LHCN-M2 (cell line): Measurements from ENCODE around the gene SIL1. TPM values are rescaled to one million over a fixed set of nuclear protein-coding genes. Genes with fewer than 3 reads are reported as not detected.

Experiments used
- DNase-seq: peaks from one replicate; pipeline ENCODE4 v3.0.0-alpha.2; 2012; ENCODE audit warnings: low read depth
- total RNA-seq: library from RNA; depleted of rRNA; stranded (reverse); fragments of >200 nt; gene quantifications from 2 replicates; pipeline ENCODE4 v1.2.3, GENCODE V29; 2014

SIL1 gene
- total RNA-seq, 1 experiment from 2014 or later, result 41.4 TPM

DNA sequence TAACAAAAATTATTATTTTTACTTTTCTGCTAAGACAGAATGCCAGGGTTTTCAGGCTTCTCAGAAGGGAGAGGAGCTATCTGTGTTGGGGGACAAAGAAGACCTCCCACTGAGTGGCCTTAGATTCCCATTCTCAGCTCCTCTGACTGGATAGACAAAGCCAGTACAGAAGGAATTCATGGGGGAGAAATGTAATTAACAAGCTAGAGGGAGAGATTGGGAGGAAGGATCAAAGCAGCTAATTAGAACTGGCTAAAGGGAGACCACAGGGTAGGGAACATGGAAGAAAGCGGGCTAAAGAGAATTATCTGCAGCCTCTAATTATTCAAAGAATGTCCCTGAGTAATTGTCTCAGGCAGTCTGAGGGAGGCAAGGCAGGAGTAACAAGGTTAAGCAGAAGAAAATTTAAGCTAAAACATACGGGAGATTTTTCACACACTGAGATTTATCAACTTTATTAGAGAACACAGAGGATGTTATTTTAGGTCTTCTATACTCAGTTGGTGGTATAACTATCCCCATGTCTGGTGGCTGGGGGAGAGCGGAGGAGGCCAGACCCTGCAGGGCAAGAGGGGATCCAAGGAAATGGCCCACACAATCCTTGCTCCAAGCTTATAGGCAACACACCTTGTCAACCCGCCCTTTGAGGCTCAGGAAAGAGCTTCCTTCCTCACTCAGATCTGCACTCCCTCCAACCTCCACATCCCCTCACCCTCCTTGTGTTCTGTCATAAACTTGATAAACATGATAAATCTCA, 235.4 kb downstream of the SIL1 start:
- DNase-seq, result no peak

GRCh38 chr5:138961729-138962128, 236.4 kb downstream of the SIL1 start:
- DNase-seq, result no peak

GRCh38 chr5:138961221-138961620, 236.9 kb downstream of the SIL1 start:
- no peak for DNase-seq

DNA sequence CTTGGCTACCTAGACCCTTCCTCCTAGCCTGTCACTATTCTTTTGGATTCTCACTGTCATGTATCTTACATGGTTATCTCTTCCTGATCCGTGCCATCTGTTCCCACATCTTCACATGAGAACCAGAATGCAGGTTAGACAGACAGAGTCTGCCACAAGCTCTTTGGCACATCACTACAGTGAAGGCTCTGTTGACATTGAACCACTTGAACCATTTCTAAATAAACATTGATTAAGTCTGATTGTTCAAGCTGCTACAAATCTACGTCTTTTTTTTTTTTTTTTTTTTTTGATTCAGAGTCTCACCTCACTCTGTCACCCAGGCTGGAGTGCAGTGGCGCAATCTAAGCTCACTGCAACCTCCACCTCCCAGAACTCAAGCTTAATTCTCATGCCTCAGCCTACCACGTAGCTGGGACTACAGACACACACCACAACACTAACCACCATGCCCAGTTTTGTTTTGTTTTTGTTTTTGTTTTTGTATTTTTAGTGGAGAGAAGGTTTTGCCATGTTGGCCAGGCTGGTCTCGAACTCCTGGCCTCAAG, 237.9 kb downstream of the SIL1 start:
- DNase-seq, result no peak

DNA sequence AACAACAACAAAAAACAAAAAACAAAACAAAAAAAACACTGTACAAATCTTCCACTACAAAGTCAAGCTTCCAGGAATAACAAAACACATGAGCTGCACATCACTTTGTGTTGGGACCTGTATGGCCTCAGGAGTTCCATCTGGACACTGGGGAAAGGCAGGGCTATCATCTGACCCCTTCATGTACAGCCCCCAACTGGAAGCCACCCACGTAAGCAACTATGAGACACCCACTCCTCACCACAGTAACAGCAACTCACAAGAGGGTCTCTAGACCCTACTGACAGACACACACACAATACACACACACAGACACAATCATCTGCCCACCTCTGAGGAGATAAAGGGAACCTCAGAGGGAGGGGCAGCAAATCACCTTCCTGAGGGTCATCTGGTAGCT, 241.4 kb downstream of the SIL1 start:
- DNase-seq, result no peak

GRCh38 chr5:138955671-138956295, 242.4 kb downstream of the SIL1 start:
- DNase-seq, result no peak

DNA sequence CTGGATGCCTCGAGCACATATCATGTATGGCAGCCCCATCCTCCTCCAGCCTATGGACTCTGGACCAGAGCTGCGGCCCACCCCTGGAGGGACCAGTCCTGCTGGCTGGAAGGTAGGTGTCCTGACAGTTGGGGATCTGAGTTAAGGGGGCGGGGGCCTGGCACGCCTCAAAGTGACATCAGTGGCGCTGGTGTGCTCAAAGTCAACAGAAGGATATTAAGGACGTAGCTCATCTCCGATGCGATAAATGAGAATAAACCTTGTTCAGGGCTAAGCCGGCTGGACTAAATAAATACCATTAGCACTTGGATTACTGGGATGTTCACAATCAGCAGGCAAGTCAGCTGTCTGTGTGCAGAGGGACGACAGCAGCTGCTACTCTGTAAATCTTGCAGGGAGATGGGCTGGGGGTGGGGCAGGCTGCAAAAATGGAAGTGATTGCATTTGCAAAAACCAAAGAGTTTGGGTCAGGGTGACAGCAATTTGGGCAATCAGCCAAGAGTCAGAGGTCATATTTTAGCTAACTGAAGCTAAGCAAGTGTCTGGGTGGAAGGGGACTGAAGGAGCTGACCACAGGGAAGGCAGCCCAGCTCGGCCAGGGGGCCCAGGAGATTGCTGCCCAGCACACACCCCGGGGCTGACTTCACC, 243.0 kb downstream of the SIL1 start:
- DNase-seq, result peak; percentile 92

DNA sequence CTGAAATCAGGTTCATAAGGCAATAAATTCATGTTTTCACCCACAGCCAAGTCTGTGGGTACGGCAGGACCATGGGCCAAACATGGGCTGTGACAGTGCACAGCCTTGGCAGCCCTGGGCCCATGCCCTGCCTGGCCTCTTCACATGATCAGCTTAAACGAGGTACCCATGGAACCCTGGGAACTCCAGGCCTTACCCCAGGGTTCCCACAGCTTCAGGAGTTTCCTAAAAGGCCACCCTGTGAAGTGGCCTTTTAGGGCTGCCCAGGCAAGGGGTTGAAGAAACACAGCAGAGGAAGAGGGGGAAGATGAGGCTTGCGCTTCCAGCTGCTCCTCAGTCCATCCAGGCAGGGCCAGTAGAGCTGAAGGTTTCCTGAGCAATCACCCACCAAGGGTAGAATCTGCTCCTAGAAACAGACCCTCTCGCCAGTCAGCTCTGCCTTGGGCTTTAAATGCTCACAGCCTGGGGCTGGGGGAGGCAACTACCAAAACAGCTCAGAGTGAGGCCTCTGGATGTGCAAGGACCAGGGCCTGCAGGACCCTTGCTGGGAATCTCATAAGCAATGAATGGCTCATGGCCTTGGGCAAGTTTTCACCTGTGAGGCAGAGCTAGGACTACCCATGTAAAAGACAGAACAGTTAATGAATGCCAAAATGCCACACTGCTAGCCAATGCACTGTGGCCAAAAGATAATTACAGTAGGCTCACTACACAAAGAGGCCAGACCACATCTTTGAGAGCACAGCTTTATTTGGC, 243.7 kb downstream of the SIL1 start:
- DNase-seq, result no peak

DNA sequence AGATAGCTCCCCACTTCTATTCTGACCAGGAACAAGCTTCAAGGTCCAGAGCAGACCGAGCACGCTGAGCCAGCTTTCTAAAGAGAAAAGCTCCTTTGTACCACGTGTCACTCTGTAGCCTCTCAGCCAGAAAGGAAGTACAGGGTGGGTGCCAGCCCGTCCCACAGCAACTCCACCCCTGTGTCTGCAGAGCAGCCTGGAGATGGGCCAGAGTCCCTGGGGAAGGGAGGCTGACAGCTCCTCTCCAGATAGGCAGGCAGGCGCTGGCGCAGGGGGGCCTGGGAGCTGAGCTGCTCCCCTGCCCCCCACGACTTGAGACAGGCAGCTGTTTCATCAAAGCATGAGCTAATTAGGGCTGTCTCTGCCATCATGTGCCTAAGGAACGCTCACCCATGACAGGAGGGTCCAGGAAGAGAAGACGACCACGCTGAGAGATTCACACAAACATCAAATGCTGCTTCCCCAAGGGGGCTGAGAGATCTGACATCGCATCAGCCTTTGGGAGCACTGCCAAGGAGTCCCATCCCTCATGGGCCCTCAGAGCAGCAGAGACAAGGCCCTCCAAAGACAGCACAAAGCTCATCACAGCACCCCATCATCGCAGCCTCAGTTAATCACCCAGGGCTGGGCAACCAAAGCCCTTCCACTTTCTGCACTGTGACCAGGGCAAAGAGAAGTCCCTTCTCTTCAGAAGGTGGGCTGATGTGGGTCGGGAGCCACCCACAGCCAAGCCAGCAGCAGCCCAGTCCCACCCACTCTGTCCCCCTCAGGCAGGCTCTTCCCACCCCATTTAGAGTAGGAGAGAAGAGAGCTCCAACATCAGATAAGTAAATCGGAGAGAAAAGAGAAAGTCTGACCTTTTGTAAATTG, 244.5 kb downstream of the SIL1 start:
- DNase-seq, result peak; percentile 51

GRCh38 chr5:138952962-138953361, 245.2 kb downstream of the SIL1 start:
- peak; percentile 61 for DNase-seq

DNA sequence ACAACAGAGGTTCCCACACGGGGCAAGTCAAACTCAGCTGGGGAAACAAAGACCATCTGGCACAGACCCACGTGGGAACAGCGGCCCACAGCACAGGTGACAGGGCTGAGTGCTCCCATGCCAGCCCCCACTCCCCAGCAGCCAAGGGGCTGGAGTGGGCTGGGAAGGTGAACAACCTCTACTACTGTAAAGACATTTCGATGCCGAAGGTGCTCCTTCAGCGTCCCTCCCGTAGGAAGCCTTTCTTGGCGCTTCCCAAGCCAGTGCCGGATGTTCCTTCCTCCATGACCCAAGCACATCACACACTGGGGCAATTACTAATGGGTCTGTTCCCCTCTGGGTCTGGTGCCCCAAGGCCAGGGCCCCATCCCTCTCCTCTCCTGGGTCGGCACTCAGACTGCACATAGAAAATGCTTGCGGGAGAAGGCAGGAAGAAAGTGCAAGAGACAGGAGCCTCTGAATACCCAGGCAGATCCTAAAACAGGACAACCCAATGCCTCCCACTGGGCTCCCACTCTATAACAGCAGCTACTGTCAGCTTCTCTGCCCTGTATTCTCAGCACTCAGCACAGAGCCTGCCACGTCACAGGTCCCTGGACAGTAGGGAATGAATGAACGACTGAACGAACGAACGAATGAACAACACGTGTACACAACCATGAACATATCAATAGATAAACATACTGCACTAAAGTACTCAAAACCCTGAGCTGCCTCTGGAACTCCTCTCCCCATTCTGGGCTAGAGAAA, 246.0 kb downstream of the SIL1 start:
- no peak for DNase-seq

DNA sequence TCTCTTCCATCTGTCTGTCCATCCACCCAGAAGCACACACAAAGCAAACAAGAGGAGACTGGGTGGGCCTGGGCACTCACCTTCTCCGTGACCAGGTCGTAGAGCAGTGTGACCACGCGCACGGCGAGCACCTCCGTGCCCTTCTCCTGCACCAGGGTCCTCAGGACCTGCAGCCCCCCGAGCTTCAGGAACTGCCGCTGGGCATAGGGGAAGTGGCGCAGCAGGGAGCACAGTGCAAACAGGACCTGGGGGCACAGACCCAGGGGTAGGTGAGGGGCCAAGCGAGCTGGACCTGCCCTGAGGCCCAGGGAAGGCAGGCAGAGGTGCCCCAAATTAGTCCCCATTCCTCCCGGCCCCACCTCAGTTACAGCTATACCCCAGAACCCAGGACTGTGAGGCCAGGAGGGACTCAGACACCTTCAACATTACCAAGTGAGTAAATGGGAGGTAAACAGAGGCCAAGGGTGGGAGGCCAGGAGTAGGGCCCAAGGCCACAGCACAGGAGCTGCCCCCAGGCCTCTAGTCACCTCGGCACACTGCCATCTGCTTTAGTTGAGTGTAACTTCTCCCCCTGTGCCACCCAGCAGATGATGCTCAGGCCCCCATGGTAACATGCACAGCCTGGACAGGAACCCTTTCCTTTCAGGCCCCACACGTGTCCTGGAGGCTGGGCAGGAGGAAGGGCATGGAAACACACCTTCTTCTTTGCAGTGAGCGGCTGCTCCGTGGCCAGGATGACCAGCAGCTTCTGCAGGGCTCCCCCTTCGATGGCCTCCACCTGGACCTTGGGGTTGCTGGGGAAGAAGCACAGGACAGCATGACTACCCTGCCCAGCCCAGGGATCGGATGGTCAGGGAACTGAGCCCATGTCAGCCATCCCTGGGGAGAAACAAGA, 246.8 kb downstream of the SIL1 start:
- DNase-seq, result no peak

DNA sequence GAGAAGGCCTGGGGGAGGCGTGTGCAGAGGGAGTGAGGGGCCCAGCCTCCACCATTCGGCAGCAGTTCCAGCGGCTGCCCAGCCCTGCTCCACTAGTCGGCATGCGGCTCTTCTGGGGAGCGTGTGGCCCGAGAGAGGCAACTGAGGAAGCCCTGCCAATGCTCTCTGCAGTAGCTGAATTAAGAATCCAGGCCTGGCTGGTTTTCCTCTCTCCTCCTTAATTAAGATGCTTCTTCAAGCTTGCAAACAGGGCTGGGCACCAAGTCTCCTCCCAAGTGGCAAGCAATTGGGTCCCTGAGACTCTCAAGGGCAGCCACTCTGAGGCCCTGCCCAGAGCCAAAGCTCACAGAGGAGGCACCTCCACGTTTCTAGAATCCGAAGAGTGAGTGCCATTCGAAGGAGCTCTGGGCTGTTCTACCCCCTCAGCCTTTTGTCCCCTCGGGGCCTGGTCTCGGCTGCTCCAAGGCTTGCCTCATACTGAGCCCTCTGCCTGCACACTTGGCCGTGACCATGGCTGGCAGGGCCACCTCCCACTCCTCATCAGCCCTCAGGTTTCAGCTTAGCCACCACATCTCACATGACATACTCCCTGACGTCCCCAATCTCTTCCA, 247.6 kb downstream of the SIL1 start:
- no peak for DNase-seq

DNA sequence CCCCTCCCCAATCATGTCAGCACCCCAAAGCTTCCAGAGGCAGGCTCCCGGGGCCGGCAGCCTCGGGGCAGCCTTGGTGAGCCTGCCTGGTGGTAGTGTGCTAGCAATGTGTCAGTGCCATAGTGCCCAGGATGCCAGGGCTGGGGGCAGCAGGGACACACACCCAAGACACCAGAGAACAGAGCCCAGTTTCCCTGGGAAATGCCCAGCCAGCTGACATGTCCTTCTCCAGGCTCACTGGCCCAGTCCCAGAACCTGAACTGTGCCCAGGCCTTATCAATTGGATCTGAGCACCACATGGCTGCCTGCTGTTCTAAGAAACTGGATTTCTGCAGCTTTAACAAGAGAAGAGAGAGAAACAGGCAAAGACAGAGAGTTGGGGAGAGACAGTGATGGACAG, 248.2 kb downstream of the SIL1 start:
- DNase-seq, result no peak

DNA sequence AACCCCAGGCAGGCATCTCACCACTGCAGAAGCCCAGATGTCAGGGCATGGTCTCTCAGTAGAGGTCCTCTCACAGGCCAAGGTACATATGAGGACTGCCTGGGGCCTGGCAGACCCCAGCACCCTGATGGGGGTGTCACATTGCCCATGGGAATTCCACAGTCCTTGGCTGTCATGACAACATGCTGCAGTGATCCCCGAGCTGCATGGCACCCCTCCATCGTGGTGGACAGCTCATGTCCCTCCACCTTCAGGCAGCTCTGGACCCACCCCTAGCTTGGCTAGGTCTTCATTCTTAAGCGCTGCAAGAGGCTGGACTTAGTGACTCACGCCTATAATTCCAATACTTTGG, 249.0 kb downstream of the SIL1 start:
- DNase-seq, result no peak

GRCh38 chr5:138948471-138949222, 249.5 kb downstream of the SIL1 start:
- DNase-seq, result no peak

- no peak for DNase-seq
These were observed 250.4 kb downstream of the SIL1 start for GRCh38 chr5:138947780-138948179.
